IMR-90 (cell line): ENCODE measurements around the gene NFE2L2. TPM values are rescaled to one million over a fixed set of nuclear protein-coding genes. Genes with fewer than 3 reads are reported as not detected.

Source experiments
- ATAC-seq: fragments of 200-7000 bp; cut with Tn5 transposase; 2 replicates; pipeline ENCODE4 v1.9.1; 2020; ENCODE audit warnings: low read depth, mild to moderate bottlenecking, moderate library complexity
- BruUV-seq: library from RNA; stranded (reverse); fragments of 400-500 nt; replicated peaks from 2 replicates; lab custom pipeline; 2021; lab: Mats Ljungman, UMichigan
- CTCF ChIA-PET: fragments of 300-600 bp; formaldehyde crosslinking; extraction: SDS; loops from one replicate; lab custom pipeline; 2021; ENCODE audit warnings: antibody characterized with exemption; lab: Yijun Ruan, JAX
- POLR2A ChIA-PET: fragments of 300-600 bp; sonication (Branson Sonifier 250); formaldehyde crosslinking; loops from one replicate; lab custom pipeline; 2022; ENCODE audit warnings: antibody characterized with exemption; ENCODE audit not compliant: unreplicated experiment; lab: Charles Lee
- DNase-seq: peaks from one replicate; pipeline ENCODE4 v3.0.0; 2013
- H2AFZ ChIP-seq: replicated peaks from 2 replicates; pipeline ENCODE3; 2013; ENCODE audit warnings: low read length, mild to moderate bottlenecking; ENCODE audit not compliant: poor library complexity
- H2AK5ac ChIP-seq: 2 replicates; pipeline ENCODE4 v1.6.1; 2013; ENCODE audit warnings: low read depth, low read length, inconsistent platforms
- H2AK9ac ChIP-seq: replicated peaks from 2 replicates; pipeline ENCODE3; 2013; ENCODE audit warnings: mild to moderate bottlenecking, low read depth, low read length, moderate library complexity; ENCODE audit not compliant: poor library complexity
- H2BK120ac ChIP-seq: 2 replicates; pipeline ENCODE4 v1.6.1; 2013; ENCODE audit warnings: low read depth, low read length, inconsistent platforms
- H2BK15ac ChIP-seq: 3 replicates; pipeline ENCODE4 v1.6.1; 2013; ENCODE audit warnings: low read depth, low read length, inconsistent platforms
- H2BK20ac ChIP-seq: 2 replicates; pipeline ENCODE4 v1.6.1; 2013; ENCODE audit warnings: low read depth, mild to moderate bottlenecking, inconsistent platforms, low read length, moderate library complexity
- H2BK5ac ChIP-seq: 2 replicates; pipeline ENCODE4 v1.6.1; 2013; ENCODE audit warnings: mild to moderate bottlenecking, low read depth, low read length, inconsistent platforms; ENCODE audit not compliant: poor library complexity, severe bottlenecking
- H3K14ac ChIP-seq: replicated peaks from 2 replicates; pipeline ENCODE4 v1.6.1; 2013; ENCODE audit warnings: low read depth, low read length, inconsistent platforms
- H3K18ac ChIP-seq: 2 replicates; pipeline ENCODE4 v1.6.1; 2013; ENCODE audit warnings: low read depth, low read length, control low read depth
- H3K23ac ChIP-seq: 2 replicates; pipeline ENCODE4 v1.6.1; 2013; ENCODE audit warnings: low read depth, low read length, inconsistent platforms
- H3K27ac ChIP-seq: 2 replicates; pipeline ENCODE4 v1.5.1; 2013; ENCODE audit warnings: mild to moderate bottlenecking, control low read depth, low read length; ENCODE audit not compliant: insufficient read depth
- H3K27me3 ChIP-seq: 2 replicates; pipeline ENCODE4 v1.6.1; 2013; ENCODE audit warnings: low read length; ENCODE audit not compliant: control insufficient read depth, insufficient read depth
- H3K36me3 ChIP-seq: 2 replicates; pipeline ENCODE4 v1.6.1; 2013; ENCODE audit warnings: low read length, mixed read lengths; ENCODE audit not compliant: control insufficient read depth, insufficient read depth
- H3K4ac ChIP-seq: 2 replicates; pipeline ENCODE4 v1.6.1; 2013; ENCODE audit warnings: low read depth, low read length, inconsistent platforms
- H3K4me1 ChIP-seq: 2 replicates; pipeline ENCODE4 v1.6.1; 2013; ENCODE audit warnings: low read length, mixed read lengths; ENCODE audit not compliant: control insufficient read depth, insufficient read depth
- H3K4me2 ChIP-seq: 2 replicates; pipeline ENCODE4 v1.6.1; 2013; ENCODE audit warnings: low read depth, mild to moderate bottlenecking, control low read depth, low read length, moderate library complexity
- H3K4me3 ChIP-seq: 2 replicates; pipeline ENCODE4 v1.5.1; 2013; ENCODE audit warnings: low read depth, mild to moderate bottlenecking, control low read depth, low read length, moderate library complexity; ENCODE audit not compliant: insufficient read depth
- H3K56ac ChIP-seq: 2 replicates; pipeline ENCODE4 v1.6.1; 2013; ENCODE audit warnings: low read length, inconsistent platforms; ENCODE audit not compliant: insufficient read depth; ENCODE audit errors: extremely low read depth
- H3K79me1 ChIP-seq, 2 experiments: 2 replicates each; pipeline ENCODE4 v1.6.1; 2013; ENCODE audit warnings: low read length in 2 of 2, inconsistent platforms in 1 of 2, low read depth in 1 of 2
- H3K9ac ChIP-seq: 2 replicates; pipeline ENCODE4 v1.6.1; 2013; ENCODE audit warnings: low read depth, low read length, control low read depth
- H3K9me1 ChIP-seq: 2 replicates; pipeline ENCODE4 v1.6.1; 2013; ENCODE audit warnings: low read length, inconsistent platforms; ENCODE audit not compliant: insufficient read depth
- H3K9me3 ChIP-seq: 2 replicates; pipeline ENCODE4 v1.6.1; 2013; ENCODE audit warnings: low read length; ENCODE audit not compliant: control insufficient read depth, insufficient read depth
- H4K20me1 ChIP-seq: 2 replicates; pipeline ENCODE4 v1.6.1; 2013; ENCODE audit warnings: low read length, inconsistent platforms; ENCODE audit not compliant: insufficient read depth
- H4K5ac ChIP-seq: 2 replicates; pipeline ENCODE4 v1.6.1; 2013; ENCODE audit warnings: mild to moderate bottlenecking, low read depth, low read length, control low read depth
- H4K8ac ChIP-seq, 2 experiments: 2 replicates each; pipeline ENCODE4 v1.6.1; 2013; ENCODE audit warnings: low read depth in 2 of 2, low read length in 2 of 2, control low read depth in 1 of 2, inconsistent platforms in 1 of 2
- H4K91ac ChIP-seq: 2 replicates; pipeline ENCODE4 v1.6.1; 2013; ENCODE audit warnings: low read depth, low read length, inconsistent platforms; ENCODE audit not compliant: insufficient read depth
- BHLHE40 ChIP-seq: fragments of 150-350 bp; IDR thresholded peaks from 2 replicates; pipeline ENCODE4 v1.6.1; 2016; ENCODE audit warnings: mild to moderate bottlenecking, low read depth, low read length
- CEBPB ChIP-seq: IDR thresholded peaks from 2 replicates; pipeline ENCODE4 v1.6.1; 2012; ENCODE audit warnings: low read depth, low read length, improper control_type of control experiment
- CHD1 ChIP-seq: IDR thresholded peaks from 2 replicates; pipeline ENCODE4 v1.6.1; 2012; ENCODE audit warnings: low read depth, low read length, improper control_type of control experiment
- CTCF ChIP-seq: conservative IDR thresholded peaks from 2 replicates; pipeline ENCODE4 v1.5.1; 2012; ENCODE audit warnings: mild to moderate bottlenecking, low read depth, low read length, improper control_type of control experiment
- ELK1 ChIP-seq: fragments of 150-350 bp; IDR thresholded peaks from 2 replicates; pipeline ENCODE4 v1.6.1; 2016; ENCODE audit warnings: low read depth, mild to moderate bottlenecking, low read length, moderate library complexity, borderline replicate concordance
- FOS ChIP-seq: fragments of 150-350 bp; IDR thresholded peaks from 2 replicates; pipeline ENCODE4 v1.6.1; 2016; ENCODE audit warnings: low read depth, low read length
- MAFK ChIP-seq: IDR thresholded peaks from 2 replicates; pipeline ENCODE4 v1.6.1; 2012; ENCODE audit warnings: low read depth, low read length, improper control_type of control experiment
- MAZ ChIP-seq: IDR thresholded peaks from 2 replicates; pipeline ENCODE4 v1.6.1; 2012; ENCODE audit warnings: low read depth, mild to moderate bottlenecking, low read length, improper control_type of control experiment, moderate library complexity, borderline replicate concordance
- MXI1 ChIP-seq: IDR thresholded peaks from 2 replicates; pipeline ENCODE4 v1.6.1; 2012; ENCODE audit warnings: low read depth, mild to moderate bottlenecking, low read length, moderate library complexity, borderline replicate concordance
- NFE2L2 ChIP-seq: fragments of 150-350 bp; IDR thresholded peaks from 2 replicates; pipeline ENCODE4 v1.6.1; 2016; ENCODE audit warnings: low read depth, mild to moderate bottlenecking, low read length
- POLR2A ChIP-seq: IDR thresholded peaks from 2 replicates; pipeline ENCODE4 v1.6.1; 2012; ENCODE audit warnings: mild to moderate bottlenecking, low read depth, low read length
- RAD21 ChIP-seq: IDR thresholded peaks from 2 replicates; pipeline ENCODE4 v1.6.1; 2012; ENCODE audit warnings: low read length, improper control_type of control experiment
- RCOR1 ChIP-seq: IDR thresholded peaks from 2 replicates; pipeline ENCODE4 v1.6.1; 2012; ENCODE audit warnings: mild to moderate bottlenecking, low read length, improper control_type of control experiment; ENCODE audit not compliant: insufficient replicate concordance
- SMC3 ChIP-seq: fragments of 150-350 bp; IDR thresholded peaks from 2 replicates; pipeline ENCODE4 v1.6.1; 2016; ENCODE audit warnings: low read depth, mild to moderate bottlenecking, antibody characterized with exemption, low read length, moderate library complexity
- WGBS, 2 experiments: methylation state at CpG; one replicate each; pipeline versions ENCODE4 v1.1.5 to v1.1.7; 2013; ENCODE audit warnings: missing lambda C conversion rate in 2 of 2; ENCODE audit not compliant: insufficient read length in 1 of 2; ENCODE audit errors: extremely low coverage in 2 of 2; 5-methylcytosine and 5-hydroxymethylcytosine counted together
- dilution Hi-C: fragments of 300-500 bp; cut with HindIII; formaldehyde crosslinking; loops from one replicate; pipeline ENCODE4 v1.14.3; 2018; ENCODE audit warnings: low sequenced_read_pairs; ENCODE audit not compliant: unreplicated experiment
- in situ Hi-C: fragments of 300-500 bp; cut with MboI; formaldehyde crosslinking; loops from 3 replicates; pipeline ENCODE4 v1.14.3; 2019; ENCODE audit warnings: low sequenced_read_pairs, inconsistent platforms, mixed read lengths
- intact Hi-C: fragments of 100-400 bp; cut with micrococcal nuclease; formaldehyde crosslinking; loops from 2 replicates; pipeline ENCODE4 v1.10.0; 2022
- polyA plus RNA-seq, 3 experiments: library from polyadenylated mRNA; depleted of rRNA; stranded (reverse); fragments of >200 nt; gene quantifications; 2 replicates each; pipeline ENCODE4 v1.2.3, GENCODE V29; 2012; ENCODE audit warnings: low replicate concordance in 1 of 3
- total RNA-seq: library from RNA; depleted of rRNA; stranded (reverse); fragments of >200 nt; gene quantifications from 2 replicates; pipeline ENCODE4 v1.2.3, GENCODE V29; 2012

Gene NFE2L2
- total and polyA plus RNA-seq, 2 of the 4 experiments (the other 2 are of a cell fraction): 72.7 to 83.5 TPM

- peak overlapping the region; percentile 66 for H2BK120ac ChIP-seq
- H2BK15ac ChIP-seq: no peak overlapping the region
- H2BK5ac ChIP-seq: peak overlapping the region; percentile 95
- H3K9me1 ChIP-seq: no peaks in the 10 kb centered on the region
- H3K27me3 ChIP-seq: no peaks in the 10 kb centered on the region
- ChIA-PET POLR2A (interaction anchor here (1.0 kb wide), 1 partner anchor 10 kb away, joined by 4 read pairs; no protein-coding TSS in a partner anchor), CTCF (no interaction called here)
- peak overlapping the region; percentile 26 for H3K18ac ChIP-seq
- no peak overlapping the region for H2AFZ ChIP-seq
- TF ChIP-seq ELK1 (no peak), NFE2L2 (no peak), MAZ (no peak), RCOR1 (no peak), BHLHE40 (peak; percentile 93), CTCF (no peak), MAFK (no peak), FOS (no peak), CHD1 (no peak), MXI1 (no peak), SMC3 (no peak), RAD21 (no peak), CEBPB (peak; percentile 89), POLR2A (no peak)
- H2AK5ac ChIP-seq: no peak overlapping the region
- peaks cover 5% of the 10 kb centered on the region for H3K4me1 ChIP-seq
- H3K4ac ChIP-seq: peak overlapping the region; percentile 26
- H3K79me1 ChIP-seq: no peaks in the 10 kb centered on the region
- peak overlapping the region; percentile 24 for H3K4me2 ChIP-seq
- H3K23ac ChIP-seq: peak overlapping the region; percentile 3; the same call in 1 of the 2 replicates
- no peak overlapping the region for H2AK9ac ChIP-seq
- no peaks in the 10 kb centered on the region for H4K20me1 ChIP-seq
- no TSS peak for BruUV-seq
- no peaks in the 10 kb centered on the region for H3K36me3 ChIP-seq
- H4K91ac ChIP-seq: no peak overlapping the region
- H3K56ac ChIP-seq: peak overlapping the region; percentile 89; the same call in 1 of the 2 replicates
- H4K5ac ChIP-seq: peak overlapping the region; percentile 69
- peak overlapping the region; percentile 97; the same call in 1 of the 2 replicates for H3K27ac ChIP-seq
- intact Hi-C loops (loop anchor here (1.0 to 5.0 kb wide), 2 partner anchors 9 to 37 kb away; no protein-coding TSS in a partner anchor), in situ Hi-C loops (no loop called here), dilution Hi-C loops (no loop called here)
- DNase-seq (peak; percentile 94), ATAC-seq (peak; percentile 89)
- no peaks in the 10 kb centered on the region for H3K9me3 ChIP-seq
- peak overlapping the region; percentile 23 to 55; a peak in 2 of 4 replicates for H4K8ac ChIP-seq
- H2BK20ac ChIP-seq: no peak overlapping the region; the same call in 1 of the 2 replicates
- H3K14ac ChIP-seq: no peak overlapping the region
- no CpG with 5 or more reads among the region's 5 CpGs for WGBS, 2 experiments
- H3K4me3 ChIP-seq: no peak overlapping the region
- H3K9ac ChIP-seq: peak overlapping the region; percentile 51
These were observed 10.7 kb upstream of the NFE2L2 start for GRCh38 chr2:177275040-177275742.
